A673 (cell line): ENCODE results near the gene CAMK4. TPM values are rescaled to one million over a fixed set of nuclear protein-coding genes. Genes with fewer than 3 reads are reported as not detected.

Experiments
- BruUV-seq: library from RNA; stranded (reverse); fragments of 400-500 nt; replicated peaks from 2 replicates; lab custom pipeline; 2021; lab: Mats Ljungman, UMichigan
- CTCF ChIA-PET: fragments of 300-600 bp; sonication (Branson Sonifier 250); formaldehyde crosslinking; loops from one replicate; lab custom pipeline; 2022; ENCODE audit warnings: antibody characterized with exemption; lab: Charles Lee
- POLR2A ChIA-PET: fragments of 300-600 bp; sonication (Branson Sonifier 250); formaldehyde crosslinking; loops from one replicate; lab custom pipeline; 2022; ENCODE audit warnings: antibody characterized with exemption; ENCODE audit not compliant: low non-redundant PET; lab: Charles Lee
- DNase-seq: peaks from one replicate; pipeline ENCODE4 v3.0.0-alpha.2; 2015; ENCODE audit warnings: low spot score
- H3K27ac ChIP-seq: fragments of 200-600 bp; sonication (generic); 2 replicates; pipeline ENCODE4 v1.5.1; 2016; ENCODE audit warnings: mixed run types, low read depth, mild to moderate bottlenecking, mixed read lengths, antibody characterized with exemption, low read length; ENCODE audit not compliant: poor library complexity, severe bottlenecking
- H3K27me3 ChIP-seq: fragments of 200-600 bp; sonication (generic); replicated peaks from 2 replicates; pipeline ENCODE4 v1.6.1; 2017; ENCODE audit warnings: mixed run types, low read depth, mild to moderate bottlenecking, mixed read lengths, antibody characterized with exemption, low read length; ENCODE audit not compliant: insufficient read depth, poor library complexity
- H3K36me3 ChIP-seq: fragments of 200-600 bp; sonication (generic); 2 replicates; pipeline ENCODE4 v1.6.1; 2016; ENCODE audit warnings: mixed run types, mild to moderate bottlenecking, mixed read lengths, antibody characterized with exemption, low read length; ENCODE audit not compliant: insufficient read depth, poor library complexity, severe bottlenecking
- H3K4me1 ChIP-seq: fragments of 200-600 bp; sonication (generic); 2 replicates; pipeline ENCODE4 v1.6.1; 2017; ENCODE audit warnings: mixed run types, mild to moderate bottlenecking, mixed read lengths, antibody characterized with exemption, low read length; ENCODE audit not compliant: insufficient read depth, poor library complexity, severe bottlenecking
- H3K4me3 ChIP-seq: fragments of 200-600 bp; sonication (generic); 2 replicates; pipeline ENCODE4 v1.5.1; 2016; ENCODE audit warnings: low read depth, mixed run types, mild to moderate bottlenecking, mixed read lengths, low read length; ENCODE audit not compliant: poor library complexity, severe bottlenecking
- H3K9me3 ChIP-seq: fragments of 200-600 bp; sonication (generic); 2 replicates; pipeline ENCODE4 v1.6.1; 2016; ENCODE audit warnings: mixed run types, low read depth, mild to moderate bottlenecking, mixed read lengths, antibody characterized with exemption, low read length; ENCODE audit not compliant: poor library complexity, severe bottlenecking
- CTCF ChIP-seq: fragments of 300-800, 200-600 bp; sonication (generic); conservative IDR thresholded peaks from 2 replicates; pipeline ENCODE4 v1.5.1; 2017; ENCODE audit warnings: low read depth, mild to moderate bottlenecking, antibody characterized with exemption, low read length, moderate library complexity, mixed read lengths
- EZH2 ChIP-seq: fragments of 200-600 bp; sonication (generic); IDR thresholded peaks from 2 replicates; pipeline ENCODE4 v1.6.1; 2017; ENCODE audit warnings: borderline replicate concordance, low read depth, mild to moderate bottlenecking, mixed read lengths, antibody characterized with exemption, low read length; ENCODE audit not compliant: poor library complexity, severe bottlenecking
- intact Hi-C: fragments of 100-400 bp; cut with micrococcal nuclease; formaldehyde crosslinking; loops from one replicate; pipeline ENCODE4 v1.10.0; 2022; ENCODE audit not compliant: unreplicated experiment
- total RNA-seq: library from RNA; stranded (reverse); gene quantifications from 2 replicates; pipeline ENCODE4 v1.2.3, GENCODE V29; 2021

CAMK4 gene
- total RNA-seq, 1 experiment from 2014 or later = 0.88 TPM

DNA sequence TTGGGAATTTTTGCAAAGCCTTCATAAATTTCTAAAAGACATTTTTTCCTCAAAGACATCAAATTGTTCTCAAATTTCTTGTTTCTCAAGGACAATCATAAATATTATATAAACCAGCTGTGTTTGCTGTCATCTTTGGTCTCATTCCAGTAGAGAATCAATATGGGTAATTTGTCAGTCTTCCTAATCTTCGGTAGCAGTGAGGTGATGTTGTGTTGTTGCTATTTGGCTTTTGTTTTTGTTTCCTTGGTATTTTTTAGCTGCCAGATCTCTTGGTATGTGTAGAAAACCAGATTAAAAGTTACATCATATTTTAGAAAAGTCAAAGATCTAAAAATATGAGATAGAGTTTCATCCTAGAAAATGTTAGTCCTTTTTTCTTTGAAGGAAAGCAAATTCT lies 87.5 kb downstream of the CAMK4 start:
- no TSS peak for BruUV-seq
- TF ChIP-seq CTCF (no peak), EZH2 (no peak)
- Histone ChIP-seq H3K9me3 (no peaks in the 10 kb centered on the region), H3K36me3 (no peaks in the 10 kb centered on the region), H3K27me3 (peaks cover 20% of the 10 kb centered on the region), H3K4me1 (no peaks in the 10 kb centered on the region), H3K4me3 (no peak overlapping the region), H3K27ac (no peak overlapping the region)
- POLR2A ChIA-PET = no interaction called here
- no peak for DNase-seq
- CTCF ChIA-PET = no interaction called here
- intact Hi-C loops = no loop called here

- Histone ChIP-seq H3K4me1 (no peaks in the 10 kb centered on the region), H3K27ac (no peak overlapping the region), H3K27me3 (peaks cover 20% of the 10 kb centered on the region), H3K9me3 (no peaks in the 10 kb centered on the region), H3K36me3 (no peaks in the 10 kb centered on the region), H3K4me3 (no peak overlapping the region)
- intact Hi-C loops = no loop called here
- ChIA-PET POLR2A (no interaction called here), CTCF (no interaction called here)
- no peak for DNase-seq
- no peak for TF ChIP-seq EZH2
- no peak for TF ChIP-seq CTCF
- BruUV-seq = no TSS peak
Measured at GRCh38 chr5:111313017-111313724, 89.0 kb downstream of the CAMK4 start.

GRCh38 chr5:111320953-111321352 lies 96.8 kb downstream of the CAMK4 start:
- H3K27ac ChIP-seq = no peak overlapping the region
- H3K36me3 ChIP-seq = no peaks in the 10 kb centered on the region
- no peak for DNase-seq
- ChIA-PET POLR2A (no interaction called here), CTCF (no interaction called here)
- TF ChIP-seq EZH2 (no peak), CTCF (no peak)
- no peak overlapping the region for H3K4me3 ChIP-seq
- no TSS peak for BruUV-seq
- no peaks in the 10 kb centered on the region for H3K27me3 ChIP-seq
- no peaks in the 10 kb centered on the region for H3K9me3 ChIP-seq
- no peaks in the 10 kb centered on the region for H3K4me1 ChIP-seq
- intact Hi-C loops = no loop called here
